OCI-LY3 (cell line): Measurements from ENCODE around the gene PDLIM3.

Experiments
- H2AFZ ChIP-seq: fragments of 200-600, 300-600 bp; shearing (Covaris generic); 2 replicates; pipeline ENCODE4 v1.6.0; 2014; ENCODE audit warnings: antibody characterized with exemption, low read depth, low read length
- H3K27ac ChIP-seq: fragments of 200-600, 300-600 bp; sonication (generic); 2 replicates; pipeline ENCODE4 v1.5.1; 2014; ENCODE audit warnings: mild to moderate bottlenecking, low read length, moderate library complexity, mixed read lengths
- H3K27me3 ChIP-seq: fragments of 200-600, 300-600 bp; sonication (generic); 2 replicates; pipeline ENCODE4 v1.6.1; 2014; ENCODE audit warnings: low read depth, low read length, mixed read lengths
- H3K36me3 ChIP-seq: fragments of 200-600, 300-600 bp; sonication (generic); replicated peaks from 2 replicates; pipeline ENCODE3; 2014; ENCODE audit warnings: low read depth, low read length, mixed read lengths
- H3K4me1 ChIP-seq: fragments of 300-600, 200-600 bp; sonication (generic); 2 replicates; pipeline ENCODE4 v1.6.1; 2014; ENCODE audit warnings: low read length, mixed read lengths
- H3K4me2 ChIP-seq: fragments of 200-600, 300-600 bp; sonication (generic); 2 replicates; pipeline ENCODE4 v1.6.1; 2014; ENCODE audit warnings: low read length, mixed read lengths
- H3K4me3 ChIP-seq: fragments of 300-600, 200-600 bp; sonication (generic); 2 replicates; pipeline ENCODE4 v1.5.1; 2014; ENCODE audit warnings: antibody characterized with exemption, mild to moderate bottlenecking, low read length, moderate library complexity
- H3K79me2 ChIP-seq: fragments of 300-600, 200-600 bp; shearing (Covaris generic); 2 replicates; pipeline ENCODE4 v1.6.1; 2014; ENCODE audit warnings: mild to moderate bottlenecking, low read length, mixed read lengths
- H3K9ac ChIP-seq: fragments of 300-600, 200-600 bp; shearing (Covaris generic); 2 replicates; pipeline ENCODE4 v1.6.0; 2014; ENCODE audit warnings: mild to moderate bottlenecking, low read length, moderate library complexity
- H3K9me3 ChIP-seq: fragments of 200-600, 300-600 bp; shearing (Covaris generic); 2 replicates; pipeline ENCODE4 v1.6.1; 2014; ENCODE audit warnings: low read length, mixed read lengths; ENCODE audit not compliant: insufficient read depth
- H4K20me1 ChIP-seq: fragments of 200-600, 300-600 bp; sonication (generic); 2 replicates; pipeline ENCODE4 v1.6.1; 2016; ENCODE audit warnings: low read length, mixed read lengths; ENCODE audit not compliant: insufficient read depth
- EZH2phosphoT487 ChIP-seq: fragments of 200-600 bp; shearing (Covaris generic); IDR thresholded peaks from 2 replicates; pipeline ENCODE4 v1.6.1; 2018; ENCODE audit warnings: antibody characterized with exemption, mixed run types, low read depth
- TF ChIP-seq, protein P1 (sequence below): fragments of 200-600, 300-600 bp; sonication (generic); IDR thresholded peaks from 2 replicates; pipeline ENCODE4 v1.5.1; 2014; ENCODE audit warnings: antibody characterized with exemption, low read length, low read depth

Gene PDLIM3, protein sequence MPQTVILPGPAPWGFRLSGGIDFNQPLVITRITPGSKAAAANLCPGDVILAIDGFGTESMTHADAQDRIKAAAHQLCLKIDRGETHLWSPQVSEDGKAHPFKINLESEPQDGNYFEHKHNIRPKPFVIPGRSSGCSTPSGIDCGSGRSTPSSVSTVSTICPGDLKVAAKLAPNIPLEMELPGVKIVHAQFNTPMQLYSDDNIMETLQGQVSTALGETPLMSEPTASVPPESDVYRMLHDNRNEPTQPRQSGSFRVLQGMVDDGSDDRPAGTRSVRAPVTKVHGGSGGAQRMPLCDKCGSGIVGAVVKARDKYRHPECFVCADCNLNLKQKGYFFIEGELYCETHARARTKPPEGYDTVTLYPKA

DNA sequence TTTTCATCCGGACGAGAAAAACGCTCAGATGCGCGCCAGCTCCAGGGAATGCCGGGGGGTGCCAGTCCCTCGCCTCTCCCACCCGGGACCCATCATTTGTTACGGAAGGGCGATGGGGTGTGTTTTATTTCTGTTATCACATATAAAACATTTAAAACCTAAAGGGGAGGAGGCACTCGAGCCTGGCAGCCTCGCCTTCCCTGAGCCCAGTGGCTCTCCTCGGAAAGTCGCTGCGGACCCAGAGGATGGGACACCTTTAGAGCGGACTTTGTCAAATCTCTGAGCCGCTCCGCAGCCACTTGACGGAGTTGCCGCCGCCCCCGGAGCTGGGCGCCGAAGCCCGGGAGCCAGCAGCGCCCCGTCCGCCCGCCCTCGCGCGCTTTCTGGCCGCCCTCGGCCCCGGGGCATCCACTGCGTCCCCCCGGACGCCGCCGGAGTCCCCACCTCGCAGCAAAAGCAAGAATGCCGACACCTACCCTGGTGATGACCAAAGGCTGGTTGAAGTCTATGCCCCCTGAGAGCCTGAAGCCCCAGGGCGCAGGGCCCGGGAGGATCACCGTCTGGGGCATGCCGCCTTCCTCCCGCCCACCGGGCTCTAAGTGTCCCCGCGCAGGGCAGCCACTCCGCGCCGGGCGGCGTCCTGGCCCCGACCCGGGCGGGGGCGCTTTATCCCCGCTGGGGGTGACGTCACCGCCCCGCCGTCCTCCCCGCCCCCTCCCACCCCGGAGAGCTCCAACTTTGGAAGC lies at the start of gene PDLIM3:
Gene PDLIM3, minus strand, starts transcription at position 642 of the 746 bp plus-strand sequence. Its CDS starts 73 bp downstream, at position 569.
- Histone ChIP-seq H4K20me1 (no peaks in the 10 kb centered on the region), H3K4me1 (no peaks in the 10 kb centered on the region), H3K9me3 (no peaks in the 10 kb centered on the region), H3K9ac (no peak within 1 kb of the TSS), H3K79me2 (no peaks in the 10 kb centered on the region), H2AFZ (no peak within 1 kb of the TSS), H3K4me3 (no peak within 1 kb of the TSS), H3K27ac (no peak within 1 kb of the TSS), H3K4me2 (no peak within 1 kb of the TSS), H3K36me3 (no peaks in the 10 kb centered on the region), H3K27me3 (no peaks in the 10 kb centered on the region)
- TF ChIP-seq, protein P1, sequence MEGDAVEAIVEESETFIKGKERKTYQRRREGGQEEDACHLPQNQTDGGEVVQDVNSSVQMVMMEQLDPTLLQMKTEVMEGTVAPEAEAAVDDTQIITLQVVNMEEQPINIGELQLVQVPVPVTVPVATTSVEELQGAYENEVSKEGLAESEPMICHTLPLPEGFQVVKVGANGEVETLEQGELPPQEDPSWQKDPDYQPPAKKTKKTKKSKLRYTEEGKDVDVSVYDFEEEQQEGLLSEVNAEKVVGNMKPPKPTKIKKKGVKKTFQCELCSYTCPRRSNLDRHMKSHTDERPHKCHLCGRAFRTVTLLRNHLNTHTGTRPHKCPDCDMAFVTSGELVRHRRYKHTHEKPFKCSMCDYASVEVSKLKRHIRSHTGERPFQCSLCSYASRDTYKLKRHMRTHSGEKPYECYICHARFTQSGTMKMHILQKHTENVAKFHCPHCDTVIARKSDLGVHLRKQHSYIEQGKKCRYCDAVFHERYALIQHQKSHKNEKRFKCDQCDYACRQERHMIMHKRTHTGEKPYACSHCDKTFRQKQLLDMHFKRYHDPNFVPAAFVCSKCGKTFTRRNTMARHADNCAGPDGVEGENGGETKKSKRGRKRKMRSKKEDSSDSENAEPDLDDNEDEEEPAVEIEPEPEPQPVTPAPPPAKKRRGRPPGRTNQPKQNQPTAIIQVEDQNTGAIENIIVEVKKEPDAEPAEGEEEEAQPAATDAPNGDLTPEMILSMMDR = no peak
- TF ChIP-seq EZH2phosphoT487 = no peak

DNA sequence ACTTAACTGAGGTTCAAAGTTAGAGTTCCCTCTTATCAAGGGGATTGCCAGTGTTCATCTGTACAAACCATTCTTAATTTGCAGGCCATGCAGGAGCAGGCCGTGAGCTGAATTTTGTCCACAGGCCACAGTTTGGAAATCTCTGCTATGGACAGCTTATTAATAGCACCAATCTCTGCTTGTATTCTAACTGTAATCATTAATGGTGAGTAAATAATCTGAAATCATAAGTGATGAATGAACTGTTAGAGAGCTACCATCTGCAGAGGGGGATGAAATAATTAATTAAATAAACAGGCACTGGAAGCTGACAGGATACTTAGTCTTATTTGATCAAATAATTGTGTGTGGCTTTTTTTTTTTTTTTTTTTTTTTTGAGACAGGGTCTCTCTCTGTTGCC lies 48.5 kb upstream of the PDLIM3 start:
- Histone ChIP-seq H4K20me1 (no peaks in the 10 kb centered on the region), H3K4me1 (peaks cover 3% of the 10 kb centered on the region; the same call in 1 of the 2 replicates), H3K4me3 (no peak overlapping the region), H3K27me3 (no peaks in the 10 kb centered on the region), H3K79me2 (no peaks in the 10 kb centered on the region), H3K9ac (no peak overlapping the region), H3K36me3 (no peaks in the 10 kb centered on the region), H3K9me3 (no peaks in the 10 kb centered on the region), H3K27ac (no peak overlapping the region), H2AFZ (no peak overlapping the region), H3K4me2 (no peak overlapping the region)
- no peak for TF ChIP-seq EZH2phosphoT487
- TF ChIP-seq, protein P1 = no peak

DNA sequence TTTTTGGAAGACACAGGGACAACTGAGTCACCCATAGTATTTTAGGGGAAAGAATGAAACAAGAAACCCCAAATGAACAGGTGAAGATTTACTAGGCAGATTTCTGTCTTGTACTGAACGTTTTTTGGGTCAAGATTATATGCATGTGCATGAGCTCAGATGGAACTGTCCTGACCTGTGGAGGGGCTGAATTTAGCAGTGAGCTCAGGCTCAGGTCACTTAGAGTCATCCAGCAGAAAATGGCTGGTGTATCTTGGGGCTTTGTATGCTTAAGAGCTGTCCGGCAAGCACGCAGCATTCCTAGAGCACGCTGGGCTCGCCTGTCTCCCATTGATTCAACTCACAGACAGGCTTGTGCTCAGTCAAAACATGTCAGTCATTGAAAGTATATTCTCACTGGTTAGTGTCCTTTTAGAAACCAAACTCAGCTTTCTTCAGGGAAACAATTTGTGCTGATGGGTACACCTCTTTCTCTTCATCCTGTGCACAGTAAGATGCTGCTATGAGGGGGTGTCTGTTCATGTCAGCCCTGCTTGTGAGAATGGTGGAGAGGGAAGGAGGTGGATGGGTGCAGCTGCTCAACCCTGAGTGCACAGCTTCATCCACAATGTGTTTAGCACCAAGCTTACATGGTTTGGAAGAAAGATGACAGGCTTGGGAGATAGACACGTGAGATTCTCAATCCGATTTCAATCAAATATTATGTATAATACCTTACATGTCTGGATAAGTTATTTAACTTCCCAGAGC lies 47.5 kb upstream of the PDLIM3 start:
- Histone ChIP-seq H3K9me3 (no peaks in the 10 kb centered on the region), H3K4me1 (peaks cover 3% of the 10 kb centered on the region; the same call in 1 of the 2 replicates), H3K27ac (no peak overlapping the region), H3K9ac (no peak overlapping the region), H3K4me2 (no peak overlapping the region), H4K20me1 (no peaks in the 10 kb centered on the region), H3K79me2 (no peaks in the 10 kb centered on the region), H3K4me3 (no peak overlapping the region), H3K27me3 (no peaks in the 10 kb centered on the region), H3K36me3 (no peaks in the 10 kb centered on the region), H2AFZ (no peak overlapping the region)
- TF ChIP-seq, protein P1 = no peak
- TF ChIP-seq EZH2phosphoT487 = no peak

DNA sequence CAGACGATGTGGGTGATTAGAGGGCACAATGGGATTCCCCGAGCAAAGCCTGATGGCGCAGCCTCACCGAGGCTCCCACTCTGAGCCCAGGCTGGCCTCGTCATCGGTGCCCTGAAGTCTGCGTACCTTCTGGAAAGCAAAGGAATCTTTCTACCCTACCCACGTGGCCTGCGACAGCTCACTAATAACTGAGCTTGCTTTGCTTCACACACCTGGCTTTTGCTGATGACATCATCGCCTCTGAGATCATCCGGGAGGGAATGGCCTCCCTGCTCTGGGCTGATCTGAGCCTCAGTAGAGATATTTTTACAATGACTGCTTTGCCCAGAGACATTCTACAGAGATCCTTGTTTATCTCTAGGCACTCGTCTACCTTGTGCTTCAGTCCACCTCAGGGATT lies 45.4 kb upstream of the PDLIM3 start:
- no peaks in the 10 kb centered on the region for H3K9me3 ChIP-seq
- no peaks in the 10 kb centered on the region for H4K20me1 ChIP-seq
- no peaks in the 10 kb centered on the region for H3K36me3 ChIP-seq
- H3K4me2 ChIP-seq = no peak overlapping the region
- H3K9ac ChIP-seq = no peak overlapping the region
- no peak overlapping the region for H2AFZ ChIP-seq
- H3K4me1 ChIP-seq = no peaks in the 10 kb centered on the region
- no peaks in the 10 kb centered on the region for H3K27me3 ChIP-seq
- H3K79me2 ChIP-seq = no peaks in the 10 kb centered on the region
- no peak overlapping the region for H3K27ac ChIP-seq
- TF ChIP-seq, protein P1 = no peak
- no peak for TF ChIP-seq EZH2phosphoT487
- H3K4me3 ChIP-seq = no peak overlapping the region
